GM12873 (cell line): ENCODE results near the gene PNO1.

Experiments
- TF ChIP-seq, protein P1 (sequence below): IDR thresholded peaks from 2 replicates; pipeline ENCODE4 v1.5.1; 2012; ENCODE audit warnings: low read depth, mild to moderate bottlenecking, moderate library complexity, low read length, control low read depth; ENCODE audit not compliant: insufficient read depth; ENCODE audit errors: missing control alignments

The PNO1 gene

GRCh38 chr2:68187329-68187728 is 29.6 kb downstream of the PNO1 start:
- TF ChIP-seq, protein P1, sequence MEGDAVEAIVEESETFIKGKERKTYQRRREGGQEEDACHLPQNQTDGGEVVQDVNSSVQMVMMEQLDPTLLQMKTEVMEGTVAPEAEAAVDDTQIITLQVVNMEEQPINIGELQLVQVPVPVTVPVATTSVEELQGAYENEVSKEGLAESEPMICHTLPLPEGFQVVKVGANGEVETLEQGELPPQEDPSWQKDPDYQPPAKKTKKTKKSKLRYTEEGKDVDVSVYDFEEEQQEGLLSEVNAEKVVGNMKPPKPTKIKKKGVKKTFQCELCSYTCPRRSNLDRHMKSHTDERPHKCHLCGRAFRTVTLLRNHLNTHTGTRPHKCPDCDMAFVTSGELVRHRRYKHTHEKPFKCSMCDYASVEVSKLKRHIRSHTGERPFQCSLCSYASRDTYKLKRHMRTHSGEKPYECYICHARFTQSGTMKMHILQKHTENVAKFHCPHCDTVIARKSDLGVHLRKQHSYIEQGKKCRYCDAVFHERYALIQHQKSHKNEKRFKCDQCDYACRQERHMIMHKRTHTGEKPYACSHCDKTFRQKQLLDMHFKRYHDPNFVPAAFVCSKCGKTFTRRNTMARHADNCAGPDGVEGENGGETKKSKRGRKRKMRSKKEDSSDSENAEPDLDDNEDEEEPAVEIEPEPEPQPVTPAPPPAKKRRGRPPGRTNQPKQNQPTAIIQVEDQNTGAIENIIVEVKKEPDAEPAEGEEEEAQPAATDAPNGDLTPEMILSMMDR: no peak

DNA sequence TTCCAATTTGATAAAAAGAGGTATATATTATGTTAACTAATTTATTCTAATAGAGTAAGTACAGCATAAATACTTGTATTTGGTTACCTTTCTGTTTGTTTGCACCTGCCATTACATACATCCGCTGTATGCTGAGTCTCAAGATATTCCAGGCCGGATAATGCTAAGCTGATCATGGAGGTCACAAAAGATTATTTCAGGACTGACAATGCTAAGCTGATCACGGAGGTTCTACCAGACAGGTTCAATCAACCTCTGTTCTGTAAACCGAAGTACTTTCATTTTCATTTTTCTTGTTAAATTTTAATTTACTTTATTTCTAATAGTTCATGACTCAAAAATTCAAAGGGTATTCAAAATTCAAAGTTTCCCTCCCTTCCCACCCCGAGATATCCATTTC is 31.1 kb downstream of the PNO1 start:
- TF ChIP-seq, protein P1: no peak

- TF ChIP-seq, protein P1: no peak
Measured at GRCh38 chr2:68189991-68190784, 32.5 kb downstream of the PNO1 start.

DNA sequence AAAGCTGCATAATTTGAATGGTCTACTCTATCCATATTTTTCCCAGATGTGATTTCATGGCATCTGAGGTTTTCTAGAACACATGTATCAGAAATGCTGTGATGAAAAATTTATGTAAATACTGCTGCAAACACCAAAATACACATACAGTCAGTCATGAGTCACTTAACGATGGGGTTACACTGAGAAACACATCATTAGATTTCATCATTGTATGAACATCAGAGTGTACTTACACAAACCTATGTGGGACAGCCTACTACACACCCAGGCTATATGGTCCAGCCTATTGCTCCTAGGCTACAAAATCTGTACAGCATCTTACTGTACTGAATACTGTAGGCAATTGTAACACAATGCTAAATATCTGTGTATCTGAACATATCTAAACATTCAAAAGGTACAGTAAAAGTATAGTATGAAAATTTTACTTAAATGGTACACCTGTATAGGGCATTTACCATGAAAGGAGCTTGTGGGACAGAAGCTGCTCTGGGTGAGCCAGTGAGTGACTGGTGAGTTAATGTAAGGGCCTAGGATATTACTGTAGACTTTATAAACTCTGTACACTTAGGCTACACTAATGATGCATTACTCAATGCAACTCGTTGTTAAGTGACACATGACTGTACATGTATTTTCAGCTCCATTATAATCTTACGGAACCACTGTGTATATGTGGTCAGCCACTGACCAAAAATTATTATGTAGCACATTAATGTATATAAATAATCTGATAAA is 33.5 kb downstream of the PNO1 start:
- TF ChIP-seq, protein P1: no peak

- TF ChIP-seq, protein P1: no peak
Measured at GRCh38 chr2:68193144-68193543, 35.5 kb downstream of the PNO1 start.

GRCh38 chr2:68193787-68194372 is 36.2 kb downstream of the PNO1 start:
- TF ChIP-seq, protein P1: no peak

DNA sequence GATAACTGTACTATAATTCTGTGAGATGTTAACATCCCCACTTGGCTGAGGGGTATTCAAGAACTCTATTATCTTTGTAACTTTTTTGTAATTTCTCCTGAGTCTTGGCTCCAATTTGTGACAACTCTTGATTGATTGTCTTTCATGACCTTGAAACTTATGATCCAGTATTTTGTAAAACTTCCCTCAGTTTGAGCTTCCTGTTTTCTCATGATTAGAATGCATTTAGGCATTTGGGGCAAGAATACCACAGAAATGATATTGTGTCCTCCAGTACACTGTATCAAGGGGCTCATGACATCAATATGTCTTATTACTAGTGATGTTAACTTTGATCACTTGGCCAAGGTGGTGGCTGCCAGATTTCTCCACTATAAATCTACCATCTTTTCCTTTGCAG is 37.4 kb downstream of the PNO1 start:
- TF ChIP-seq, protein P1: no peak
